ENCODE measurements around the gene SH3RF3. TPM values are rescaled to one million over a fixed set of nuclear protein-coding genes. Genes with fewer than 3 reads are reported as not detected.

SH3RF3 gene
- total RNA-seq, 1 donor from 2014 or later = 10.8 TPM

DNA sequence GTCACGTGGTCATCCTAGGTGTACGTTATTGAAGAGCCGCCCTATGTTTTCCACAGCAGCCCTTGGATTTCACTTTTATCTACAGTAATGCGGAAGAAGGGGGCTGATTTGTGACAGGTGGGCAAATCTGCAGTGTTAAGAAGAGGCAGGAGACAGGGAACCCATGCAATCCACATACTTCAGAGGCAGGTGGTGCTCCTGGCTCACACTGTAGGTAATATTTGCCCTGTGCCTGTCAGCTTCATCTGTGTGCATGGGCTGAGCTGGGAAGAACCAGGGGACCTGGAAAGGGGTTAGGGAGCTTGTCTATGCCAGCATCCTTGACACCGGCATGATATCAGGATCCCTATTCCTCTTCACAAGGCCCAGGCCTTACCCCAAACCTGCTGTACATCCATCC is 183.9 kb downstream of the SH3RF3 start:
- no peaks in the 10 kb centered on the region for H3K9me3 ChIP-seq
- no peak overlapping the region for H3K27ac ChIP-seq
- no peaks in the 10 kb centered on the region for H3K36me3 ChIP-seq
- intact Hi-C loops (cut with DNase I) = no loop called here
- H3K27me3 ChIP-seq = no peaks in the 10 kb centered on the region
- TF ChIP-seq POLR2A (IDR thresholded peaks at IDR 0.05) (no peak), POLR2AphosphoS5 (IDR thresholded peaks at IDR 0.05; ENCODE audit: insufficient read depth in 1 of 2, low read depth in 1 of 2) (no peak)
- TF ChIP-seq, protein P1, sequence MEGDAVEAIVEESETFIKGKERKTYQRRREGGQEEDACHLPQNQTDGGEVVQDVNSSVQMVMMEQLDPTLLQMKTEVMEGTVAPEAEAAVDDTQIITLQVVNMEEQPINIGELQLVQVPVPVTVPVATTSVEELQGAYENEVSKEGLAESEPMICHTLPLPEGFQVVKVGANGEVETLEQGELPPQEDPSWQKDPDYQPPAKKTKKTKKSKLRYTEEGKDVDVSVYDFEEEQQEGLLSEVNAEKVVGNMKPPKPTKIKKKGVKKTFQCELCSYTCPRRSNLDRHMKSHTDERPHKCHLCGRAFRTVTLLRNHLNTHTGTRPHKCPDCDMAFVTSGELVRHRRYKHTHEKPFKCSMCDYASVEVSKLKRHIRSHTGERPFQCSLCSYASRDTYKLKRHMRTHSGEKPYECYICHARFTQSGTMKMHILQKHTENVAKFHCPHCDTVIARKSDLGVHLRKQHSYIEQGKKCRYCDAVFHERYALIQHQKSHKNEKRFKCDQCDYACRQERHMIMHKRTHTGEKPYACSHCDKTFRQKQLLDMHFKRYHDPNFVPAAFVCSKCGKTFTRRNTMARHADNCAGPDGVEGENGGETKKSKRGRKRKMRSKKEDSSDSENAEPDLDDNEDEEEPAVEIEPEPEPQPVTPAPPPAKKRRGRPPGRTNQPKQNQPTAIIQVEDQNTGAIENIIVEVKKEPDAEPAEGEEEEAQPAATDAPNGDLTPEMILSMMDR (IDR thresholded peaks at IDR 0.05) = no peak
- H3K4me1 ChIP-seq = peaks cover 11% of the 10 kb centered on the region
- no peak for DNase-seq (ENCODE audit: extremely low spot score in 2 of 2)
- H3K4me3 ChIP-seq = no peak overlapping the region

GRCh38 chr2:109313343-109313742 is 184.3 kb downstream of the SH3RF3 start:
- peaks cover 13% of the 10 kb centered on the region for H3K4me1 ChIP-seq
- DNase-seq (ENCODE audit: extremely low spot score in 2 of 2) = no peak
- H3K9me3 ChIP-seq = no peaks in the 10 kb centered on the region
- H3K4me3 ChIP-seq = no peak overlapping the region
- H3K27me3 ChIP-seq = no peaks in the 10 kb centered on the region
- TF ChIP-seq POLR2A (IDR thresholded peaks at IDR 0.05) (no peak), POLR2AphosphoS5 (IDR thresholded peaks at IDR 0.05; ENCODE audit: insufficient read depth in 1 of 2, low read depth in 1 of 2) (no peak)
- TF ChIP-seq, protein P1 (IDR thresholded peaks at IDR 0.05) = no peak
- H3K36me3 ChIP-seq = no peaks in the 10 kb centered on the region
- intact Hi-C loops (cut with DNase I) = no loop called here
- no peak overlapping the region for H3K27ac ChIP-seq

- Histone ChIP-seq H3K27ac (no peak overlapping the region), H3K36me3 (no peaks in the 10 kb centered on the region), H3K4me3 (no peak overlapping the region), H3K4me1 (peaks cover 40% of the 10 kb centered on the region), H3K27me3 (no peaks in the 10 kb centered on the region), H3K9me3 (no peaks in the 10 kb centered on the region)
- DNase-seq (ENCODE audit: extremely low spot score in 2 of 2) = no peak
- TF ChIP-seq, protein P1 (IDR thresholded peaks at IDR 0.05) = no peak
- TF ChIP-seq POLR2AphosphoS5 (IDR thresholded peaks at IDR 0.05; ENCODE audit: insufficient read depth in 1 of 2, low read depth in 1 of 2) (no peak), POLR2A (IDR thresholded peaks at IDR 0.05) (no peak)
- intact Hi-C loops (cut with DNase I) = no loop called here
Measured at GRCh38 chr2:109316091-109316490, 187.1 kb downstream of the SH3RF3 start.

DNA sequence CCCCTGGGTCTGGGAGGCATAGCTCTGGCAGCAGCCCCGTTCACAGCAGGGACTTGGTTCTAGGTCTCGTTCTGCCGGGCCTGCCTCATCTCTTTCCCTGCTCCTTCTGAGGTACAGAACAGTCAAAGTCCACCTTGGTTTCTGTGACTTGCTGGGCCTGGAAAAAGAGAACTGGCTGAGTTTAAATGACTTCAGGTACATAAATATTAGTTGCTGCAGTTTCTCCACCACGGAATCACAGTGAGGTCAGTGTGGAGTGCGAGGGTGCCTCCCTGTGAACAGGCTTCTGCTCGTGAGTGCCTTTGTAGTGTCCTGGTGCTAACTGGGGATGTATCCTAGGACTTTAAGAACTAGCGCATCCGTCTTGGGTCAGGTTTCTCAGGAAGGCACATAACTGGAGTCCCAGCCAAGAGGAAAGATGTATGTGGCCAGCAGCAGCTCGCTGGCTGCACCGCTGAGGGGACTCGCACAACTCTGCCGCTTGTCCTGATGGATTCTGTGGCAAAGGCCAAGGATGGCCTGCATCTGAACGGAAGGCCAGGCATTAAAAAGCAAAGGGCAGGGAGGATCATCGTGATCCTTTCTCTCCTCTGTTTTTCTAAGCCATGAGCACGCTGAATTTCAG is 188.6 kb downstream of the SH3RF3 start:
- H3K36me3 ChIP-seq = no peaks in the 10 kb centered on the region
- DNase-seq (ENCODE audit: extremely low spot score in 2 of 2) = no peak
- H3K27me3 ChIP-seq = no peaks in the 10 kb centered on the region
- no peak overlapping the region for H3K4me3 ChIP-seq
- intact Hi-C loops (cut with DNase I) = loop anchor here (2.0 kb wide), 2 partner anchors 75 to 189 kb away; partner anchors contain the start of gene SH3RF3
- TF ChIP-seq, protein P1 (IDR thresholded peaks at IDR 0.05) = no peak
- no peak for TF ChIP-seq POLR2A (IDR thresholded peaks at IDR 0.05)
- no peak for TF ChIP-seq POLR2AphosphoS5 (IDR thresholded peaks at IDR 0.05; ENCODE audit: insufficient read depth in 1 of 2, low read depth in 1 of 2)
- H3K4me1 ChIP-seq = peaks cover 53% of the 10 kb centered on the region
- H3K27ac ChIP-seq = peak overlapping the region; percentile 57
- no peaks in the 10 kb centered on the region for H3K9me3 ChIP-seq

All from vagina (tissue), 2 donors.